Suprapubic skin (tissue), 4 donors: ENCODE results near the gene HEXD. TPM values are rescaled to one million over a fixed set of nuclear protein-coding genes. Genes with fewer than 3 reads are reported as not detected.

Experiments
- DNase-seq, 2 donors: peaks; one replicate each; pipeline ENCODE4 v3.0.0-alpha.2; 2019; ENCODE audit warnings: low spot score in 2 of 2
- H3K27ac ChIP-seq: fragments of 200-600 bp; sonication (generic); one replicate; pipeline ENCODE4 v1.5.1; 2019
- H3K27me3 ChIP-seq: fragments of 200-600 bp; sonication (generic); one replicate; pipeline ENCODE4 v1.5.1; 2019
- H3K36me3 ChIP-seq: fragments of 200-600 bp; sonication (generic); one replicate; pipeline ENCODE4 v1.5.1; 2019
- H3K4me1 ChIP-seq: fragments of 200-600 bp; sonication (generic); one replicate; pipeline ENCODE4 v1.5.1; 2019
- H3K4me3 ChIP-seq: fragments of 200-600 bp; sonication (generic); one replicate; pipeline ENCODE4 v1.5.1; 2019; ENCODE audit warnings: mild to moderate bottlenecking
- H3K9me3 ChIP-seq: fragments of 200-600 bp; sonication (generic); one replicate; pipeline ENCODE4 v1.5.1; 2019
- CTCF ChIP-seq, 2 donors: fragments of 200-600 bp in 1 of 2; fragments of 450-650 bp in 1 of 2; sonication (generic) in 1 of 2; IDR thresholded peaks; one replicate each; pipeline ENCODE4 v1.5.1; 2016 to 2019; ENCODE audit warnings: antibody characterized with exemption in 2 of 2, mild to moderate bottlenecking in 1 of 2, moderate library complexity in 1 of 2
- EP300 ChIP-seq: sonication (generic); formaldehyde crosslinking; IDR thresholded peaks from one replicate; pipeline ENCODE4 v1.6.1; 2017; ENCODE audit warnings: antibody characterized with exemption
- POLR2A ChIP-seq, 2 donors: fragments of 450-650 bp; IDR thresholded peaks; one replicate each; pipeline ENCODE4 v1.6.1; 2017; ENCODE audit warnings: antibody characterized with exemption in 2 of 2, mild to moderate bottlenecking in 2 of 2, moderate library complexity in 2 of 2
- POLR2AphosphoS5 ChIP-seq, 3 donors: sonication (generic); formaldehyde crosslinking; IDR thresholded peaks; one replicate each; pipeline ENCODE4 v1.6.1; 2017; ENCODE audit warnings: antibody characterized with exemption in 3 of 3
- WGBS: methylation state at CpG from one replicate; pipeline ENCODE4 v1.1.5; 2018; 5-methylcytosine and 5-hydroxymethylcytosine counted together
- total RNA-seq, 4 donors: library from RNA; depleted of rRNA; stranded (reverse); fragments of >200 nt; gene quantifications; one replicate each; pipeline ENCODE4 v1.1.0, GENCODE V29; 2016

HEXD gene
- total RNA-seq, 4 donors from 2014 or later: 28.1 to 84.6 (median 33.4) TPM

- Histone ChIP-seq H3K4me3 (no peak overlapping the region), H3K9me3 (no peaks in the 10 kb centered on the region), H3K27ac (no peak overlapping the region), H3K27me3 (no peaks in the 10 kb centered on the region), H3K36me3 (peaks cover 100% of the 10 kb centered on the region), H3K4me1 (no peaks in the 10 kb centered on the region)
- TF ChIP-seq CTCF (IDR thresholded peaks at IDR 0.05) (no peak), POLR2AphosphoS5 (IDR thresholded peaks at IDR 0.05) (no peak), POLR2A (IDR thresholded peaks at IDR 0.05) (no peak), EP300 (no peak)
- DNase-seq: no peak
- WGBS: 75% methylated on average over 5 of the region's 5 CpGs
These were observed 61.5 kb downstream of the HEXD start for GRCh38 chr17:82479602-82480001.

- no peaks in the 10 kb centered on the region for H3K4me1 ChIP-seq
- H3K27me3 ChIP-seq: no peaks in the 10 kb centered on the region
- H3K27ac ChIP-seq: no peak overlapping the region
- DNase-seq: no peak
- no peak overlapping the region for H3K4me3 ChIP-seq
- H3K9me3 ChIP-seq: no peaks in the 10 kb centered on the region
- H3K36me3 ChIP-seq: peaks cover 100% of the 10 kb centered on the region
- WGBS: 59% methylated on average over 3 of the region's 9 CpGs
- no peak for TF ChIP-seq CTCF (IDR thresholded peaks at IDR 0.05)
These were observed 62.2 kb downstream of the HEXD start for GRCh38 chr17:82480318-82480717.

- no peak for TF ChIP-seq EP300
- no peak for TF ChIP-seq CTCF (IDR thresholded peaks at IDR 0.05)
- TF ChIP-seq POLR2AphosphoS5 (IDR thresholded peaks at IDR 0.05): no peak
- no peak for TF ChIP-seq POLR2A (IDR thresholded peaks at IDR 0.05)
- 94% methylated on average over 6 of the region's 6 CpGs for WGBS
- peaks cover 98% of the 10 kb centered on the region for H3K36me3 ChIP-seq
- no peaks in the 10 kb centered on the region for H3K4me1 ChIP-seq
- H3K27me3 ChIP-seq: no peaks in the 10 kb centered on the region
- no peaks in the 10 kb centered on the region for H3K9me3 ChIP-seq
- H3K27ac ChIP-seq: no peak overlapping the region
- no peak for DNase-seq
- H3K4me3 ChIP-seq: no peak overlapping the region
These were observed 65.1 kb downstream of the HEXD start for GRCh38 chr17:82483204-82483660.

- no peaks in the 10 kb centered on the region for H3K27me3 ChIP-seq
- H3K9me3 ChIP-seq: no peaks in the 10 kb centered on the region
- no peak for DNase-seq
- peaks cover 97% of the 10 kb centered on the region for H3K36me3 ChIP-seq
- WGBS: 92% methylated on average over 6 of the region's 9 CpGs
- TF ChIP-seq POLR2A (IDR thresholded peaks at IDR 0.05) (no peak), EP300 (no peak), POLR2AphosphoS5 (IDR thresholded peaks at IDR 0.05) (no peak), CTCF (IDR thresholded peaks at IDR 0.05) (no peak)
- peaks cover 3% of the 10 kb centered on the region for H3K4me1 ChIP-seq
- no peak overlapping the region for H3K4me3 ChIP-seq
- no peak overlapping the region for H3K27ac ChIP-seq
These were observed 65.7 kb downstream of the HEXD start for GRCh38 chr17:82483836-82484235.

GRCh38 chr17:82486231-82487094, 68.3 kb downstream of the HEXD start:
- WGBS: 68% methylated on average over 9 of the region's 13 CpGs
- Histone ChIP-seq H3K4me3 (no peak overlapping the region), H3K27ac (no peak overlapping the region)

More at GRCh38 chr17:82486231-82487094, 68.3 kb downstream of the HEXD start:
- TF ChIP-seq POLR2A (IDR thresholded peaks at IDR 0.05) (no peak), POLR2AphosphoS5 (IDR thresholded peaks at IDR 0.05) (no peak), CTCF (IDR thresholded peaks at IDR 0.05) (no peak), EP300 (no peak)
- DNase-seq: no peak
- H3K4me1 ChIP-seq: peaks cover 6% of the 10 kb centered on the region
- H3K27me3 ChIP-seq: no peaks in the 10 kb centered on the region
- no peaks in the 10 kb centered on the region for H3K9me3 ChIP-seq
- peaks cover 71% of the 10 kb centered on the region for H3K36me3 ChIP-seq
